Fibroblast of lung (primary cell): Measurements from ENCODE around the gene IVD.

Experiments used
- CTCF ChIP-seq, 2 donors: IDR thresholded peaks in 1 of 2; conservative IDR thresholded peaks in 1 of 2; 1 replicate in 1 of 2; 2 replicates in 1 of 2; pipeline ENCODE4 v1.5.1; 2011 to 2012; ENCODE audit warnings: low read length in 2 of 2, control low read depth in 1 of 2, inconsistent platforms in 1 of 2, low read depth in 1 of 2, mild to moderate bottlenecking in 1 of 2
- EZH2 ChIP-seq: IDR thresholded peaks from 2 replicates; pipeline ENCODE4 v1.5.1; 2012; ENCODE audit warnings: low read length, control low read depth, mild to moderate bottlenecking; ENCODE audit errors: missing control alignments

GRCh38 chr15:40364251-40364650 is 41.3 kb upstream of the IVD start:
- TF ChIP-seq CTCF (conservative IDR thresholded peaks at IDR 0.05 in 1 of 2, IDR thresholded peaks at IDR 0.05 in 1 of 2; ENCODE audit: low read depth in 1 of 2, low read length in 2 of 2), result no peak
- no peak for TF ChIP-seq EZH2
